ENCODE data around the gene RAB44.

RAB44 gene

GRCh38 chr6:36749829-36750489, 52.3 kb downstream of the RAB44 start:
- TF ChIP-seq, protein P1, sequence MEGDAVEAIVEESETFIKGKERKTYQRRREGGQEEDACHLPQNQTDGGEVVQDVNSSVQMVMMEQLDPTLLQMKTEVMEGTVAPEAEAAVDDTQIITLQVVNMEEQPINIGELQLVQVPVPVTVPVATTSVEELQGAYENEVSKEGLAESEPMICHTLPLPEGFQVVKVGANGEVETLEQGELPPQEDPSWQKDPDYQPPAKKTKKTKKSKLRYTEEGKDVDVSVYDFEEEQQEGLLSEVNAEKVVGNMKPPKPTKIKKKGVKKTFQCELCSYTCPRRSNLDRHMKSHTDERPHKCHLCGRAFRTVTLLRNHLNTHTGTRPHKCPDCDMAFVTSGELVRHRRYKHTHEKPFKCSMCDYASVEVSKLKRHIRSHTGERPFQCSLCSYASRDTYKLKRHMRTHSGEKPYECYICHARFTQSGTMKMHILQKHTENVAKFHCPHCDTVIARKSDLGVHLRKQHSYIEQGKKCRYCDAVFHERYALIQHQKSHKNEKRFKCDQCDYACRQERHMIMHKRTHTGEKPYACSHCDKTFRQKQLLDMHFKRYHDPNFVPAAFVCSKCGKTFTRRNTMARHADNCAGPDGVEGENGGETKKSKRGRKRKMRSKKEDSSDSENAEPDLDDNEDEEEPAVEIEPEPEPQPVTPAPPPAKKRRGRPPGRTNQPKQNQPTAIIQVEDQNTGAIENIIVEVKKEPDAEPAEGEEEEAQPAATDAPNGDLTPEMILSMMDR (IDR thresholded peaks at IDR 0.05; ENCODE audit: low read depth, low read length, poor library complexity, severe bottlenecking), result no peak
- TF ChIP-seq EZH2phosphoT487 (IDR thresholded peaks at IDR 0.05; ENCODE audit: borderline replicate concordance, low read length), result no peak
- no peaks in the 10 kb centered on the region for H3K27me3 ChIP-seq (ENCODE audit: control insufficient read depth, low read length)
- H4K20me1 ChIP-seq (ENCODE audit: control insufficient read depth, insufficient read depth, low read depth, low read length), result no peaks in the 10 kb centered on the region
- H3K4me2 ChIP-seq (ENCODE audit: low read length), result no peak overlapping the region
- no peaks in the 10 kb centered on the region for H3K9me3 ChIP-seq (ENCODE audit: control insufficient read depth, insufficient read depth, low read length)
- no peak overlapping the region for H3K27ac ChIP-seq (ENCODE audit: low read depth, low read length)
- H3K79me2 ChIP-seq (ENCODE audit: control insufficient read depth, low read length), result no peaks in the 10 kb centered on the region
- no peaks in the 10 kb centered on the region for H3K9me2 ChIP-seq (replicated peaks; ENCODE audit: control insufficient read depth, low read length)
- no peak overlapping the region for H3K4me3 ChIP-seq (ENCODE audit: low read length)
- H3F3A ChIP-seq (ENCODE audit: control insufficient read depth, insufficient read depth), result no peaks in the 10 kb centered on the region
- no peaks in the 10 kb centered on the region for H3K36me3 ChIP-seq (ENCODE audit: control insufficient read depth, low read length)
- peaks cover 5% of the 10 kb centered on the region; the same call in 1 of the 2 replicates for H3K4me1 ChIP-seq (ENCODE audit: control insufficient read depth, low read length)

DNA sequence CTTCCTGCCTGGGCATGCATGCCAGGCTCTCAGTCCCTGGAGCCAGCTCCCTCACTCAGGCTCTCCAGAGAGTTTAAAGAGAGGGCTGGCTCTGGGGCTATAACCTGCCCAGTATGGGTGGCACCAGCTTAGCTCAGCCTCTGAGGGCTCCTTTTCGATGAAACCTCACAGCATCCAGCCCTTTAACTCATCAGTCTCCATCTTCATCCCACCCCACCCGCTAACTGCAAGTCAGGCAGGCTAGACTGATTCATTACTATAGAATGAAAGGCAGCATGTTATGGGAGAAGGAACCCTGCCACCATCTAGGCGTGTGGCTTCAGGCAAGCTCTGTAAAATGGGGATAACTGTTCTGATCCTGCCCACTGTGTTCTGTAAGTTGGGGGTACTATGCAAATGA, 53.5 kb downstream of the RAB44 start:
- Histone ChIP-seq H3K27ac (ENCODE audit: low read depth, low read length) (no peak overlapping the region), H3K4me1 (ENCODE audit: control insufficient read depth, low read length) (peaks cover 14% of the 10 kb centered on the region), H3K4me2 (ENCODE audit: low read length) (no peak overlapping the region), H3K36me3 (ENCODE audit: control insufficient read depth, low read length) (no peaks in the 10 kb centered on the region), H3K4me3 (ENCODE audit: low read length) (no peak overlapping the region), H3K27me3 (ENCODE audit: control insufficient read depth, low read length) (no peaks in the 10 kb centered on the region), H3K9me3 (ENCODE audit: control insufficient read depth, insufficient read depth, low read length) (no peaks in the 10 kb centered on the region), H3K9me2 (replicated peaks; ENCODE audit: control insufficient read depth, low read length) (no peaks in the 10 kb centered on the region), H4K20me1 (ENCODE audit: control insufficient read depth, insufficient read depth, low read depth, low read length) (no peaks in the 10 kb centered on the region), H3K79me2 (ENCODE audit: control insufficient read depth, low read length) (no peaks in the 10 kb centered on the region), H3F3A (ENCODE audit: control insufficient read depth, insufficient read depth) (no peaks in the 10 kb centered on the region)
- TF ChIP-seq, protein P1 (IDR thresholded peaks at IDR 0.05; ENCODE audit: low read depth, low read length, poor library complexity, severe bottlenecking), result no peak
- TF ChIP-seq EZH2phosphoT487 (IDR thresholded peaks at IDR 0.05; ENCODE audit: borderline replicate concordance, low read length), result no peak

DNA sequence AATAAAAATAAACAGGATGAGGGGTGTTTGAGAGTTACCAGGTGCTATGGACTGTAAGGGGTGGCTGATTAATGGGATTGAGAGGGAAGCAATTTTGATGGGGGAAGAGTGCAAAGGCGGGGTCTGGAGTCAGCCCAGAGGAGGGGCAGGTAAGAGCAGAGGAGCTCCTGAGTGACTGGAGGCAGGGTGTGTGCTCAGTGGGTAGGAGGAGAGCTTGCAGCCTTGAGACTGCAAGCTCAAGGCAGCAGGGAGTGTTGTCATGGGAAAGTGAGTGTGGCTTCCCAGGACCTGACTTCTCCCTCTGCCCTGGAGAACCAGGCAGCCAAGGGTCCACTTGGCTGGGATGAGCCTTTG, 54.2 kb downstream of the RAB44 start:
- Histone ChIP-seq H3K4me1 (ENCODE audit: control insufficient read depth, low read length) (peaks cover 21% of the 10 kb centered on the region), H3K36me3 (ENCODE audit: control insufficient read depth, low read length) (no peaks in the 10 kb centered on the region), H3K27me3 (ENCODE audit: control insufficient read depth, low read length) (peaks cover 3% of the 10 kb centered on the region; the same call in 1 of the 2 replicates), H3K4me3 (ENCODE audit: low read length) (no peak overlapping the region), H3K4me2 (ENCODE audit: low read length) (no peak overlapping the region), H3K79me2 (ENCODE audit: control insufficient read depth, low read length) (no peaks in the 10 kb centered on the region), H3K9me3 (ENCODE audit: control insufficient read depth, insufficient read depth, low read length) (no peaks in the 10 kb centered on the region), H3K27ac (ENCODE audit: low read depth, low read length) (no peak overlapping the region), H3K9me2 (replicated peaks; ENCODE audit: control insufficient read depth, low read length) (no peaks in the 10 kb centered on the region), H3F3A (ENCODE audit: control insufficient read depth, insufficient read depth) (no peaks in the 10 kb centered on the region), H4K20me1 (ENCODE audit: control insufficient read depth, insufficient read depth, low read depth, low read length) (no peaks in the 10 kb centered on the region)
- TF ChIP-seq, protein P1 (IDR thresholded peaks at IDR 0.05; ENCODE audit: low read depth, low read length, poor library complexity, severe bottlenecking), result no peak
- no peak for TF ChIP-seq EZH2phosphoT487 (IDR thresholded peaks at IDR 0.05; ENCODE audit: borderline replicate concordance, low read length)
